GM21381 (cell line): Measurements from ENCODE around the gene BPIFB4.

Source experiments
- ATAC-seq: cut with Tn5 transposase; IDR thresholded peaks from one replicate; pipeline ENCODE4 v1.9.1; 2021; ENCODE audit warnings: mild to moderate bottlenecking, moderate library complexity; ENCODE audit not compliant: unreplicated experiment

BPIFB4 gene

DNA sequence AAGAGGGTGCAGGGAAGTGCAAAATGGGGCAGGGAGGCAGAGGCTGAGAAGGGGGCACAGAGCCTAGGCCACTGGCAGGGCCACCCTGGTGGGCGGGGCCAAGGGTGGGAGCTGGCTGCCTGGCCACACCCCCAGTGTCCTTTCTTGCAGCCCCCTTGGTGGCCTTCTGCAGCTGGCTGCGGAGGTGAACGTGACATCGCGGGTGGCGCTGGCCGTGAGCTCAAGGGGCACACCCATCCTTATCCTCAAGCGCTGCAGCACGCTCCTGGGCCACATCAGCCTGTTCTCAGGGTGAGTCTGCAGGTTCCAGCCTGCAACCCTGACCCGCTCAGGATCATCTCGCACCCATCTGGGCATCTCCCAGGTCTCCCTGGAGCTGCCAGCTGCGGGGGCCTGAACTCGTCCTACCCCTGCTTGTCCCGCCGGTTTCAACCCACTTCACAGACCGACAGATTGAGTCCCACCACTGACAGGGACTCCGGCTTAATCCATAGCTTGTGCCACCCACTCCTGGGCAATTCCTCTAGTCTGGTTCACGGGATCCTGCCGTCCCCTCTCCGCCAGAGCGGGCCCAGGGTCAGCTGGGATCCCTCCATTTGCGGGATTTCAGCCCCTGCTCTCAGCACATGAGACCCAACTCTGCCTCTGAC, 19.6 kb upstream of the BPIFB4 start:
- no peak for ATAC-seq

DNA sequence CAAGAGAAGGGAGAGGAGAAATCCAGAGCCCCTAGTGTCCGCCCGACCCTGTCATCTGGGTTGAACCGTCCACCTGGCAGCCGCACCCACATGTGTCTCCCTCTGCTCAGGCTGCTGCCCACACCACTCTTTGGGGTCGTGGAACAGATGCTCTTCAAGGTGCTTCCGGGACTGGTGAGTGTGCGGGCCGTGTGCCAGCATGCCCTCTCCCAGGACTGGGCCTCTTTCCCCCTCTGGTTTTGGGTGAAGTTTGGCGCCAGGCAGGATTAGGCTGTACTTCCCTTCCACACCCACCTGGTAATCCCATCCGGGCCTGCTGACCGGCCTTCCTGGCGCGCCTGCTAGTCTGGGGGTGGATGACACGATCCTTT, 17.8 kb upstream of the BPIFB4 start:
- no peak for ATAC-seq

DNA sequence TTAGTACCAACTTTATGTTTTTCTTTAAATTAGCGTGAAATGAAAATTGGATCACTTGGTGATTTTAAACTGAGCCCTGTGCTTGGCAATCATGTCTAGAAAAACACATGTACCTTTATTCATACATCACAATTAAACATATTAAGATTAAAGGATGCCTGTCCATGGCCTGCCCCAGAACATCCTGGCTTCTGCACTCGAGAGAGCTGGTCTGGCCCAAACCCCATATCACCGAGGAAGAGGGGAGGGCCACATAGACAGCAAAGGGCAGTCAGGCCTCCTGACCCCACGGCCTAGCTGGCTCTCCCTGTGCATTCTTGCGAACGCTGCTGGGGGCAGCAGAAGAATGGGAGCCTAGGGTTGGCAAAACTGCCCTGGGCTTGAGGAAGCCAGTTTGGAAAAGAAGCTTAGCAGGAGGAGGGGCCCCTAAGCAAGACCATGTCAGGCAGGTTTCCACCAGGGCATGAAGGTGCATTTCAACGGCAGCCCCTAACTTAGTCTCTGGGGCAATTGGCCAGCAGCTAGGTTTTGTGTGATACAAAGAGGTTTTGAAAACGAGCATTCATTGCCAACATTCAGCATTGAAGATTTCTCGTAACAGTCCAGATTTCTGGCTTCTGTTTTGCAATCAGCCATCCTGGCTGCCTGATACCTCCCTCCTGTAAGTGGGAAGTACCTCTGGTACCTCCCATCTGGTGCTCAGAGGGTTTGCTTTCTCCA, 17.2 kb upstream of the BPIFB4 start:
- no peak for ATAC-seq

DNA sequence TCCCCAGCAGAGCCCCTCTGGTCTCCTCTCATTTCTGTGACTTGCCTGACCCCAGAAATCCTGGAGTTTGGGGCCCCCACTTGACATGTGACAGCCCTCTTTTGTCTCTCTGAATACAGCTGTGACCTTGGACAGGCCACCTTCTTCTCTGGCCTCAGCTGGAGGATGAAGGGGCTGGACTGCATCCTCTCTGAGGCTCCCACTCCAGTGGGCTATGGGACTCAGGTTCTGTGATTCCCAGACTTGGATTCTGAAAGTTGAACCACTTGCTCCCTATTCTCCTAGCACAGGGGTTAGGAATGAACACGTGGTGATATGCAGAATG, 16.7 kb upstream of the BPIFB4 start:
- no peak for ATAC-seq

DNA sequence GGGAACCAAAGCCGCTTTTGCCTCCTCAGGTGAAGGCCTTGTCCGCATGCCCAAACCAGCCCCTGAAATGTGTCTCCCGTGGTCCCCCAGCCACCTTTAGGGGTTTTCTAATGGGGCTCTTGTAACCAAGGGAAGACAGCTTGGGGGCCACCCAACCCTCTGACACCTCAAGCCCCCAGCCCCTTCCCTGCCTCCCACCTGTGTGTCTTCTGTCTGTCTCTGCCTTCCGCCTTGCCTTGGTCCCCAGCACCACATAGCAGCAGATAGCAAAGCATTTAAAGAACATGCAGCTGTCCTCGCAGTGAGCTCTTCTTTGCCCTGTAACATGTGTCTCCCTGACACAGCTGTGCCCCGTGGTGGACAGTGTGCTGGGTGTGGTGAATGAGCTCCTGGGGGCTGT, 16.2 kb upstream of the BPIFB4 start:
- no peak for ATAC-seq

DNA sequence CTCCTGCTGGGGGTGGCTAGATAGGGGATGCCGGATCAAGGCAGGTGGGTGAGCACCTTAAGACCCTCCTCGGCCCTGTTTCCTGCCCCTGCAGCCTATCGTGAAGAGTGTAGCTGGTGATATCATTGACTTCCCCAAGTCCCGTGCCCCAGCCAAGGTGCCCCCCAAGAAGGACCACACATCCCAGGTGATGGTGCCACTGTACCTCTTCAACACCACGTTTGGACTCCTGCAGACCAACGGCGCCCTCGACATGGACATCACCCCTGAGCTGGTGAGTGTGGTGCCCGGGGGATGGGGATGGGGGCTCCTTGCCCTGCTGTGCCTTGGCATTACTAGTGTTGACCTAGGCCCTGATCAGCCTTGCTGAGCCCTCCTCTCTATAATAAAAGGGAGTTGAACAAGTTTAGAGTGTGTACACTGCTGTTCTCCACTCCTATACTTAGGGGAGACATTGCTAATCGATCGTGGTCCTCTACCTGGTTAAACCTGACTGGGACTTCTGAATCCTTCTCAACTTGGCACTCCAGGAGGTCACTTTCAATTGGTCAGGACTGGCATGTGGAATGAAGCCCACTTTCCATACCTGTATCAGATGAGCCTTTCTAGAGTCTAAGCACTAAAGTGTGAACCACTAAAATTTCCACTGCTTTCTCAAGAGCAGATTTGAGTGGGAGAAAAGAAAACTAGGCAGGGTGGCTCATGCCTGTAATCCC, 14.7 kb upstream of the BPIFB4 start:
- ATAC-seq = no peak

DNA sequence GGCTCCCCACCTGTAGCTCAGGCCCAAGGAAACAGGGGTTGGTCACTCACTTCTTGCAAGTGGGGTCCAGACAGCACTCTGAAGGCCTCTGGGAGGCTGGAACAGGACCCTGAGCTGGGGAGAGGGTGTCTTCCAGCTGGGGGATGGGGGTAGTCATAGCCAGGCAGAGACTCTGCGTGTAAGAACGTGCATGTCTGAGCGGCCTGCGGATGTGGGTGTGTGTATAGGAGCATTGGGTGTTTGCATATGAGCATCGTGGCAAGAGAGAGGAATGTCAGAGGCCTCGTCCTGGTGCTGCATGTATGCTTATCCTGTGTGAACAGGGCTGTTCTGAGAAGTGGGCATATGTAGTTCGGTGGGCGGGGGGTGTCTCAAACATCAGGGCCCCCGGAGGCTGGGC, 13.7 kb upstream of the BPIFB4 start:
- ATAC-seq = no peak

DNA sequence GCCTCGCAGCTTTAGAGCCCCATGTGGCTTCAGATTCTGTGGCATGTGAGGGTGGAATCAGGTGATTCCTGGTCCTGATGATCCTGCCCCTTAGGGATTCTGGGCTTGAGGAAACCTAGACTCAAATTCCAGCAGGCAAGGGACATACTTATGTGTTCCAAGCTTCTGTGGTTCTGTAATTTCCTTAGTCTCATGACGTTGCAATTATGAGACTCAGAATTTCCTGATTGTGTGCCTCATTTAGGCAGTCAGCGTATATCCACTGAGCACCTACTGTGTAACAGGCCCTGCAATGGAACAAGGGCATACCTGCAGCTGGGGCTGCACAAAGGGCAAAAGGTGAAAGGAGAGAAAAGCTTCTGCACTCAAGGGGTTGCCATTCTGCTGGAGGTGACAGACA, 11.6 kb upstream of the BPIFB4 start:
- ATAC-seq = no peak

DNA sequence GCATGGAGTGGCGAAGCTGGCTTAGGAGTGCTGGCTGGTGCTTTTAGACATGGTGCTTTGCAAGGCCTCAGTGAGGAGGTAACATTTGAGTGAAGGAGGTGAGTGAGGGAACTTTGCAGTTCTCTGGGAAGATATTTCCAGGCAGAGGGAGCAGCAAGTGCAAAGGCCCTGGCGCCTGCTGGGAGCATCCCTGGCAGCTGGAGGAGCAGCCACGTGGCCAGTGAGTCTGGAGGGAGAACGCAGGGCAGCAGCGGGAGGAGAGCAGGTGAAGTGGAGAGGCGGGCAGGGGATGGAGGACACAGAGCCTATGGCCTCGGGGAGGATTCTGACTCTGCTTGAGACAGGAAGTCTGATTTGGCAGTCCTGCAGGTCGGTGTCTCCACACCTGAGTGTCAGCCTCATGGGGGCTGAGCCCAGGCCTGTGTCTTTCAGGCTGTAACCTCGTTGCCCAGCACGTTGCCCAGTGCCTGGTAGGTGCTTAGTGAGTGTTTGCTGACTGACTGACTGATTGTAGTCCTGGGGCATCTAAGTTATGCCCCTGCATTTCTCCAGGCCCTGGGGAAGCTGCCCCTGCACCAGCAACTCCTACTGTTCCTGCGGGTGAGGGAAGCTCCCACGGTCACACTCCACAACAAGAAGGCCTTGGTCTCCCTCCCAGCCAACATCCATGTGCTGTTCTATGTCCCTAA, 11.0 kb upstream of the BPIFB4 start:
- ATAC-seq = no peak

DNA sequence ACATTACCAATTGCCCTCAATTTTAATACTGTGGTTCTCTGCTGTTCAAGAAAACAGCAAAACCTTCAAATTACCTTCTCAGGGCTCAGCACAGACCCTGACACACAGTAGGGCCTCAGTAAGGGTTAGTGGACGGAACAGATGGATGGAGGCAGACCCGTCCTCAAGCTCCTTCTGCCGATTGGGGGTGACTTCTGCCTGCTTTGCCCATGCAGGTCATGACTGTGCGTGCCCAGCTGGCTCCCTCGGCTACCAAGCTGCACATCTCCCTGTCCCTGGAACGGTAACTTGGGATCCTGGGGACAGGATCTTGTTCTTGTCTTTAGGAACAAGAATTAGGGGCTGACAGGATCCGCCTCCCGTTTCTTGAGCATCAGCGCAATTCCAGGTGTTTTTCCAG, 9.8 kb upstream of the BPIFB4 start:
- ATAC-seq = no peak

DNA sequence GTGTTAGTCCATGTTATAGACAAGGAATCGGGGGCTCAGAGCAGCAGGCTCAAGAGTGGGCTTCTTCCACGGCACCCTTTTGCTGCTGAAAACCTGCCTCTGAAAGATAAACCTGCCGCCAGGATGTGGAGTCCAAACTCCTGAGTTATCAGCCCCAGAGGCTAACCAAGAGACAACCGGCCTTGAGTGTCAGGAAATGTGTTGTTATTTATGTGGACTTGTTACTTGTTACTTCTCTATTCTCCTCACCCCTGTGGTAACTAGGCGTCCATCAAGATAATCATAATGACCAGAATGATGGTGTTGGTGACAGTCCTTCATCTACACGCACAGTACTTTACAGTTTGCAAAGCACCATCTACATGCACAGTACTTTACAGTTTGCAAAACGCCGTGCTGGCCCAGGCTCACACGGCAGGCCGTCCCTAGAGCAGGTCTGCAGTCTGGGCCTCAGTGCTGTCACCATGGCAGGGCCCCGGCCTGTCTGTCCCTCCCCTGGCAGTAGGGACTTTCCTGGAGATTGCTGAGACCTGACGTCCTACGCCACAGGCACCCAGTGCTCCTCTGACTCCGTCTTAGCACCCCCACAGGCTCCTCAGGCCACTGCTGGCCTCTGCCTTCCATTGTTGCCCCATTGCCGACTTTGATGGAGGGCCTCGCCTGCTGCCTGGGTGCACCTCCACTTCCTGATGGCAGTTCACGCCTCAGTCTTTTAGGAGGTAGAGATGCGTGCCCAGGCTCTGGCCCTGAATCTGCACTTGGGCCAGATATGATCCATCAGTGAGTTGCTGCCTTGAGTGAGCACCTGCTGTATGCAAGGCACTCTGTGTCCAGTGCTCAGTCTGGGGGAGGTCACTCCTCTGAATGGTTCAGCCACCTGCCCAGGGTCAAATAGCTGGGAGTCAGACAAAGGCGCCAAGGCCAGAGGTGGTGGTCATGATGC, 9.1 kb upstream of the BPIFB4 start:
- no peak for ATAC-seq

DNA sequence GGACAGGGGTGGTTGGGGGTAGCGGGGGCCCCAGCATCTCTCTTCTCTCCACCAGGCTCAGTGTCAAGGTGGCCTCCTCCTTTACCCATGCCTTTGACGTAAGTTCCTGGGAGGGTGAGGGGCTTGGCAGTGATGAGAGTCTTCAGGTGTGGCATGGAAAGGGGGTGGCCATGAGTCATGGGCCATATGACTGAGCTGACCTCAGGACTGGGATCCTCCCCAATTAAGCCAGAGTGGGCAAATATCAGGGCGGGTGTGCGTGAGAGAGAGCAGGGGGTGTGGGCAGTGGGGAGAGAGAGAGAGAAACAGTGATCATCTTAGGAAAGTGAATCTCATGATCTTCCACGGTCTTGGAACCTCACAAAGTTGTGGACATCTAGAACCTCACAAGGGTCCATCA, 8.2 kb upstream of the BPIFB4 start:
- ATAC-seq = no peak

DNA sequence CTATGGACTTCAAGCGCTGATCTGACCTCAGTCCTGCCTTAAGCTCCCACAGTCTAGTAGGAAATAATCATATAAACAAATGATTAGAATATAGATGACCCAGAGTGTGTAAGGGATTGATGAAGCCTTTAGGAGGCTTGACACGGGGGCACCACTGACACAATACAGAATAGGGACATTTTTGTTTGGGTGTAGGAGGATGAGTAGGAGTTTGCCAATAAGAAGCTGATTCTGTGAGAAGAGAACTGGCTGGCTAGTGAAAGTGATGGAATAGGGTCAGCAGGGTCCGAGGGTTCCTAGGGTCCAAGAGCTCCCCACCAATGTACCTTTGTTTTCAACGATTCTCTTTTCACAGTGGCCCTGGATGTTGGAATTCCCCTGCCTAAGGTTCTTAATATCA, 7.1 kb upstream of the BPIFB4 start:
- ATAC-seq = no peak

DNA sequence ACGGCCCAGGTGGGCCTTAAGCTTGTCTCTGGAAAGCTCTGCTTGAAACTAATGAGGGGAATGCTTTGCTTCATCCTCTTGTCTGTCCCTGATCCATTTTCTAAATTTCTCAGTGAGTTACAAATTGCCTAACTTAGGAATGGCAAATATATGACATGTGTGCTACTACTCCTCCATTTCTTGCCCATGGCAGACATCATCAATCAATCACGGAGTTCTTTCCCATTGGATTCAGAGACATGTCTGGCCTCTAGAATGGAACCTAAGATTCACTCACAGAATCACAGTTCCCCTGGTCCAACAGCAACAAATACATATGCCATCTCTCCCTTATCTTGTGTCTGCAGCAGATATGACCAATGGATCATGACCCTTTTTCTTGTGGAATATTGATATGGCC, 6.6 kb upstream of the BPIFB4 start:
- ATAC-seq = no peak

DNA sequence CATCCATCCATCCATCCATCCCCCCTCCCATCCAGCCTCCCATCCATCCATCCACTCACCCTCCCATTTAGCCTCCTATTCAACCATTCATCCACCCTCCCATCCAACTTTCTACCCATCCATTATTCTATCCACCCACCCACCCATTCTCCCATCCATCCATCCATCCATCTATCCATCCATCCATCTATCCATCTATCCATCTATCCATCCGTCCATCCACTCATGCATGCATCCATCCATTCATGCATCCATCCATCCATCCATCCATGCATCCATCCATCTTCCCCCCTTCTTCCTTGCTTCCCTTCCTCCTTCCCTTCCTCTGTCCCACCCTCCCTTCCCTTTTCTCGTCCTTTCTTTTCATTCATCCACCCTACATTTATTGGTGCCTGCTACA, 4.8 kb upstream of the BPIFB4 start:
- no peak for ATAC-seq

DNA sequence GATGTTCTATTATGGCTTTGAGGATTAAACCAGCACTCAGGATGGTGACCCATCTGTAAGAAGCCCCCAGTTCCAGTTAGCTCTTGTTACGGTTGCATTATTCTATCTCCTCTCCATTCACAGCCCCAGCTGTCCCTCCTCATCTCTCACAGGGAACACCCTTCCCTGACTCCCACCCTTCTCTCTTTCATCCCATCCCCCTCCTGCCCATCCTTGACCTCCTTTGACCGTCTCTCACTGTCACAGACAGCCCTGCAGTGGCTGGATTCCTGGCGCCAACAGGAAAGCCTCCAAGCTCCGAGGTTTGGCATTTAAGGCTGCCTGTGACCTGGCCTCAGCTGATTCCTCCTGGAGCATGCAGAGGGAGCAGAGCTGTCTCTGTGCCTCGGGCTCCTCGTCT, 4.2 kb upstream of the BPIFB4 start:
- no peak for ATAC-seq

DNA sequence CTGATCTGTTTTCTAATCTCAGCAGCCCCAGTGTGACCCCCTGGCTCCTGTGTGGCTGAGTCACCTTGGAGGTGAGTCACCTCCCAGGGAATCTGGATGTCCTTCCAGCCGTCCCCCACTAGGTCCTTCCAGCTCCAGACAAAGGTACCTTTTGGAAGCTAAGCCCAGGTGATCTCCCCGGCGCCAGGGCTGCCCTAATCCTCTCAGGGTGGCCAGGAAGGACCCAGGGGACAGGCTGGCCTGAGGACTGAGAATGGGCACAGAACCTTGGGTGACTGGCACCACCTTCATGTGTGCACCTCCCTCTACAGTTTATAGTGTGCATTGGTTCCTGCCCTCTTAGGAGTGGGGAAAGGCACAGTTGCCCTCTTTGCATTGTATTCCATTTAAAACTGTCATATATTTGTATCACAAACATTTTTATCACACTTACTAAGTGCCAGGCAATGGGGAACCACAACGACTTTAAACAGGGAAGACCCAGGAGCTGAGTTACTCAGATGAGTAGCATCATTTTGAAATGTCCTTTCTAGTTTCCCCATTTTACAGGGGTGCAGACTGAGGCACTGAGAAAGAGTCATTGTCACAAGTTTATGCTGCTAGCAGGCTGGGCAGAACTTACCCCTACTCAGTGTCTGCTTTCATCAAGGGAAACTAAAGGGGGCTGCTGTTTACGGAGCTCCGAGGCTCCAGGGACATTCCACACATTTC, 2.6 kb upstream of the BPIFB4 start:
- no peak for ATAC-seq

DNA sequence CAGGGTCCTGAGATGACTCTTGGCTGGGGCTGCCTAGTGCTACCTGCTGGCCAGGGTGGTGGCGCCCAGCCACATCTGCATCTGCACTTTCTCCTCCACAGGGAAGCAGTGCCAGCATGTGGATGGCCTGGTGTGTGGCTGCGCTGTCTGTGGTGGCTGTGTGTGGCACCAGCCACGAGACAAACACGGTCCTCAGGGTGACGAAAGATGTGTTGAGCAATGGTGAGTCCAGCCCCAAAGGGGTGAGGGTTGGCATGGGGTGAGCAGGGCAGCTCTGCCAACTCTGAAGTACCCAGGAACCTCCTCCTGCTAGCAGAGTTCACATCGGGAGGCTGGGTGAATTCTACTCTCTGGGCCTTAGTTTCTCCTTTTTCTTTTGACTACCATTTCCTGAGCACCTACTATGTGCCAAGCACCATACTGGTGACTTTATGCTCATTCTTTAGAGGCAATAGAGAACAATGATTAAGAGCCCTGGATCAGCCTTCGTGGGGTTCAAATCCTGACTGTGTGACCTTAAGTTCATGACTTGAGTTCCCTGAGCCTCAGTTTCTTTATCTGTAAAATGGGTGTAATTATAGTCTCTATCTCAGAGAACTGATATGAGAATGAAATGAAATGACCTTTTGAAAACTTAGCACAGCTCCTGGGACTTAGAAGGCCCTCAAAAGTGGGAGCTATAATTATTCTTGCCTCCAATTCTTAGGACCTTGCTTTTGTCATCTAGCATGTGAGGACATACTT, 2.1 kb downstream of the BPIFB4 start:
- no peak for ATAC-seq

DNA sequence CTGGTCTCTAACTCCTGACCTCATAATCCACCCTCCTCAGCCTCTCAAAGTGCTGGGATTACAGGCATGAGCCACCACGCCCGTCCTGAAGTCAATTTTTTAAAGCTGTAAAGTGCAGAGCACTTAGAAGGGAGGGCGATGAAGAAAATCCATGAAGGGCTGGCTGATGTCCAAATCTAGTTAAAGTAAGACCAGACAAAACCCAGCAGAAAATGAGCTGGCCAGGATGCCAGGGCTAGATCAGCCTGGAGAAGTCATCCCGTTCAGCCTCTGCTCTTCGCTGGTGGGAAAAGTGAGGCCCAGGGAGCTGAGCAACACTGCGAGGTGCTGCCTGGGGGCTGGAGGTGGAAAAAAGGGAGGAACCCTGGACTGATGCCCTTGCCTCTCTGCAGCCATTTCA, 3.1 kb downstream of the BPIFB4 start:
- ATAC-seq = no peak
